ENCODE data around the gene DAZAP2.
A peak's percentile ranks its signal among the peaks of the same experiment; 100 is the strongest.

The DAZAP2 gene

DNA sequence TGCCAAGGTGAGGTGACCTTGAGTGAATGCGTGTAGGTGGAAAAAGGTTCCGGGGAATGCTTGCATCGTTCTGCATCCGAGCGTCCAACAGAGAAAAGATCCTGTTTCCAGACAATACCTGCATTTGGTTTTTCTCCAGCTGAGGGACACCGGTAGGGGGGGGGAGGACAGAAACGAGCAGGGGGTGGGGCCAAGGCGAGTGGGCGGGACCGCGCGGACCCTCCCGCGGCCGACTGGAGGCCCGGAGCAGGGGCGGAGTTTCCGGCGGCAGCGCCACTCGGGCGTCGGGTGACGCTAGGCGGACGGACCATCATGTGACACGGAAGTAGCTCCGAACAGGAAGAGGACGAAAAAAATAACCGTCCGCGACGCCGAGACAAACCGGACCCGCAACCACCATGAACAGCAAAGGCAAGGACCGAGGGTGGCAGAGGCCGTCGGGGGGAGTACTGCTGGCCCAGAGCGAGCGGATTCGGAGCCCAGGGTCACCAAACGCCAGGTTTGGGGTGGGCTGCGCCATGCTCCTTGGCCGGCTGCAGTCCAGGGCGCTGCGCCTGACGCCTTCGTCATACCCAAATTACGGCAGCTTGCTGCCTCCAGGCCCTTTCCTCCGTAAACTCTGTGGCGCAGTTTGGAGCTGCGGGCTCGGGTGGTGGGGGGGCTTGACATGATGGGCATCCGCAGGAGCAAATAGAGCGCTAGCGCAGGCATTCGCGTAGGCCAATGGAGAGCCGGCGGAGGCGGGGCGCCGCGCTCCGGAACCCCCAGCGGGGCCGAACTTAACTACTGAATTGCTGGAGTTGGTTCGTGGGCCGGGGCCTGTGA is at the start of gene DAZAP2:
TSS of gene DAZAP2 (plus strand) at position 317 of the 825 bp plus-strand sequence. CDS start at position 399, 82 bp downstream.
- peak; percentile 81 for DNase-seq (ENCODE audit: low read depth)

GRCh38 chr12:51189790-51190355 is 48.8 kb upstream of the DAZAP2 start:
- DNase-seq (ENCODE audit: low read depth): no peak

GRCh38 chr12:51190820-51191219 is 47.8 kb upstream of the DAZAP2 start:
- DNase-seq (ENCODE audit: low read depth): no peak

GRCh38 chr12:51191516-51192283 is 46.9 kb upstream of the DAZAP2 start:
- no peak for DNase-seq (ENCODE audit: low read depth)

GRCh38 chr12:51192284-51192671 is 46.3 kb upstream of the DAZAP2 start:
- DNase-seq (ENCODE audit: low read depth): no peak

- no peak for DNase-seq (ENCODE audit: low read depth)
These were observed 42.8 kb upstream of the DAZAP2 start for GRCh38 chr12:51195841-51196240.

DNA sequence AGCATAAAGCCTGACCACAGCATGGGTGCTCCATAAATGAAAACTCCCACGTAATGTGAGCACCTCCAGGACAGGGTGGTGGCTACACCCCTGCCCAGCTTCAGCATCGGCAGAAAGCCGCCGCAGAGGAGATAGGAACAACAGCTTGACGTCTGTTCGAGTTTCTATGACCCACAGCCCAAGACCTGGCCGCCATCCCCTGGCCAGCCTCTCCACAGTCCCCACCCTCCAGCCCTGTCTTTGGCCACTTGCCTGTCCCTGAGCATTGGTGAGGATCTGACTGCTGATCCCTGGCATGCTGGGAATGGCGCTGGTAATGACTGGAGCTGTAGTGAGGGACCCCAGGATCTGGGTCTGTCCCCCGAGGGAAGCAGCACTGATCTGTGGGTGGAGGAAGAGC is 42.1 kb upstream of the DAZAP2 start:
- DNase-seq (ENCODE audit: low read depth): no peak

- no peak for DNase-seq (ENCODE audit: low read depth)
These were observed 40.7 kb upstream of the DAZAP2 start for GRCh38 chr12:51197736-51198567.

- DNase-seq (ENCODE audit: low read depth): no peak
These were observed 39.9 kb upstream of the DAZAP2 start for GRCh38 chr12:51198568-51199365.

DNA sequence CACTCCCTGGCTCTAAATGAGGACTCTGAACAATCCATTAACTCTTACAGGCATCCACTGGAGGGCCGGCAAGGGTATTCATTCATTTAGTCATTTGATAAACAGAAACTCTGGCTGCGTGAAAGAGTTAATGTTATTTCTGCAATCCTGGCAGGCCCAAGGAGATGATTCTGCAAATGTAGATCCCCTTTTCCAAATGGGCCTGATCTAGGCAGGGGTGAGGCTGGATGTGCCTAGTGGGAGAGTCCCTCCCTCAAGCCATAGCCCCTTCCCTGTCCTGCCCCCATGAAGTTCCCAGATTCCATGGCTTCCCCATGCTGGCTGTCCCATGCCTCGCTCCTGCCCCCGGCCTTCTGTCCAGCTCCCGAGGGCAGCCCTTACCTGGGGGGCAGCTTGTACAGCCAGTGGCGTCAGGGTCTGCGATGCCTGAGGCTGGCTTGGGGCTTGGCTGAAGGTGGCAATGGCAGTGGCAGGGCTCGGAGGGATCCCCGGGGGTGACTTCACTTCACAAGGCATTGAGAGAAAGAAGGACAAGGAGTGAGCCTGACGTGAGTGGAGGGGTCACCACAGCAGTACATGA is 39.2 kb upstream of the DAZAP2 start:
- DNase-seq (ENCODE audit: low read depth): no peak

DNA sequence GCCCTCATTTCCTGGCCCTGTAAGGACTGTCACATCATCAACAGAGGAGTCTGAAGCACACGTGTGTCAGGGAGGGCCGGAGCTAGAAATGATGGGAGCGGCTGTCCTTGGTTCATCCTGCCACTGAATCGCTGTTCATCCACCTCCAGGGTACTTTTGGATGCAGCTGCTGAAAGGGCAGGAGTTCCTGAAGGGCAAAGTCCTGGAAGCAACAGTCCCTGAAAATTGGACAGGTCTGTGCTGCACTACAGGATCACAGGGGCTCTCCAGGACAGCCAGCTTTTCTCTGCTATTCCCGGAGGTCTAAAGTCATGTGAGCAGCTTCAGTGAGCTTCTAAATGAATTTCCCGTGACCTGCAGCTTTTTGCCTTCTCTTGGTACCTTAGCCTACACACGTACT is 38.5 kb upstream of the DAZAP2 start:
- no peak for DNase-seq (ENCODE audit: low read depth)

DNA sequence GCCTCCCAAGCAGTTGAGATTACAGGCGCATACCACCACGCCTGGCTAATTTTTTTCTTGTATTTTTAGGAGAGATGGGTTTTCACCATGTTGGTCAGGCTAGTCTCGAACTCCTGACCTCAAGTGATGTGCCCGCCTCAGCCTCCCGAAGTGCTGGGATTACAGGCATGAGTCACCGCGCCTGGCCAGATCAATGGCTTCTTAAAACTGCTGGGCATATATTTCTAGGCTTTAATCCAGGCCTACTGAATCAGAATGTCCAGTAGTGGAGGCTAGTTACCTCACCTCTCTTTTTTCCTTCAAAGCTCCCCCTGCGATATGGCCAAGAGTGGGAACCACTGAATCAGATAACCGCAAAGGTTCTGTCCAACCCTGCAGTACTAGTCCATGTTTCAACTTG is 37.8 kb upstream of the DAZAP2 start:
- DNase-seq (ENCODE audit: low read depth): no peak

DNA sequence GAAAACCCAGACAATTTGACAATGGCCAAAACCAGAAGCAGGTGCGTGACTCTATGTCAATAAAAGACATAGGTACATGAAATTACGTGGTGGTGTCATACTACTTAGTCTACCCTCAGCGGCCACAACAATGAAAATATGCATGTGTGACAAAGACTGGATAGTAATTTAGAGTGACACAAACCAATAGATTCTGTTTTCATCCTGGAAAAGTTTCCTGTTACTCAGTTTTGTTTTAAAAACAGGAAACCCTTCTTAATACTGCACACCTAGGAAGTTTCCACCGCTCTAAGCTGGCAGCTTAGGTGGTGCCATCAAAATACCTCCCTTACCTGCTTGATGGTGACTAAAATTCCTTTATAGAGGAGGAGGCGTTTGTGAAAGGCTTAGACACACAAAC is 35.9 kb upstream of the DAZAP2 start:
- DNase-seq (ENCODE audit: low read depth): no peak

- DNase-seq (ENCODE audit: low read depth): no peak
These were observed 33.3 kb upstream of the DAZAP2 start for GRCh38 chr12:51205350-51205749.

- DNase-seq (ENCODE audit: low read depth): no peak
These were observed 30.5 kb upstream of the DAZAP2 start for GRCh38 chr12:51208016-51208660.

DNA sequence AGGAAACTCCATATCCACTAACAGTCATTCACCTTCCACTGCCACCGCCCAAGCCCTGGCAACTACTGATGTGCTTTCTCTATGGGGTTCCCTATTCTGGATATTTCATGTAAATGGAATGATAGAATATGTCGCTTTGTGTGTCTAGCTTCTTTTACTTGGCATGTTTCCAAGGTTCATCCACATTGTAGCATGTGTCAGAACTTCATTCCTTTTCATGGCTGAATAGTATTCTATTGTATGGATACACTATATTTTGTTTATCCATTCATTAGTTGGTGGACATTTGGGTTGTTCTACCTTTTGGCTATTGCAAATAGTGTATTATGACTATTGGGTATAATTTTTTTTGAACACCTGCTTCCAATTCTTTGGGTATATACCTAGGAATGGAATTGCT is 29.4 kb upstream of the DAZAP2 start:
- DNase-seq (ENCODE audit: low read depth): no peak

DNA sequence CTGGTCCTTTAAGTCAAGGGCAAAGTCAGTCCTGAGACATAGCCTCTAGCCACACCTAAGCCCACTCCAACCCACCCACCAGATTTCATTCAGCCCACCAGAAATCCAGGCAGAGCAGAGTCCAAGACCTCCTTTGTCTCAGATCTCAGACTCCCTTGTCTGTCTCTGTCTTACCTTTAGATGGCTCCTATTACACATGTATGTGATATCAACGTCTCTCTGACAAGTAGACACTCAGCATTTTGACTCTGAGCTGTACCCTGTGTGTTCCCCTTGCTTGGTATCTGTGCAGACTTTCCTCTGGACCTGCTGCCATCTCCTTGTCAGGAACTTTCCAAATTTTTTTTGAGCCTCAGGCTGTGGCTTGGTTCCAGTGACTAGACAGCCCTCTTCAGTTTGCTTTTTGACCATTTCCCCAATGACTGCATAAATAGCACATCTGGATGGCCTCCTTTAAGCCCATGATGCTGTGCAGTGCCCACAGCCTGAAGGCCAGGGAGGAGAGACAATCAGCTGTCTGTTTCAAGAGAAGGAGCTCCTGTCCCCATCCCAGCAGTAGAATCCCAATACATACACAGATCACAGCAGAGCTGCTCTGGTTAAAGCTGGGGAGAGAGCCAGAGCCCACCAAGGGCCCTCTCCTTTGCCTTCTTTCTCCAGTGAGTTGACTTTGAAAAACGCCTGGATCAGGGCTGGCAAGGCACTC is 27.8 kb upstream of the DAZAP2 start:
- no peak for DNase-seq (ENCODE audit: low read depth)

DNA sequence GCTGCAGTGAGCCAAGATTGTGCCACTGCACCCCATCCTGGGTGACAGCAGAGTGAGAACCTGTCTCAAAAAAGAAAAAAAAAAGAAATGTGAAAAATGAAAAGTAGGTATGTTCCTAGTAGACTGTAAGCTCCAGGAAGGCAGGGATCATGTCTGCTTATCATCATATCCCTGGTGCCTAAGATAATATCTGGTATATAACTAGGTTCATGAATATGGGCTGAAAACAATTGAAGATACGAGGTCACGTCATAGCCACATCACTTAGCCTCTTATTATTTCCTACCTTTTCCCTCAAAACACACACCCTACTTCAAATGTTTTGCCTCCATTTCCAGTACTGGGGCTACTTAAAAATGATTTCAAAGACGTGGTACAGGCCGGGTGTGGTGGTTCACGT is 23.7 kb upstream of the DAZAP2 start:
- no peak for DNase-seq (ENCODE audit: low read depth)

- DNase-seq (ENCODE audit: low read depth): no peak
These were observed 22.0 kb upstream of the DAZAP2 start for GRCh38 chr12:51216642-51217041.
